Measurements from ENCODE around the gene NTHL1.
A peak's percentile ranks its signal among the peaks of the same experiment; 100 is the strongest.

NTHL1 gene

GRCh38 chr16:2008631-2009163 is 38.9 kb downstream of the NTHL1 start (continued):
- TF ChIP-seq GLIS2 (tag by site-specific recombination; IDR thresholded peaks at IDR 0.05) (peak; percentile 72), ZBTB26 (tag by site-specific recombination; optimal IDR thresholded peaks at IDR 0.05) (peak; percentile 22), ZNF626 (tag by site-specific recombination; IDR thresholded peaks at IDR 0.05) (no peak), KLF1 (tag by site-specific recombination; IDR thresholded peaks at IDR 0.05) (0 out of 2 replicates have a peak, but pooled peaks have one; percentile 10)

GRCh38 chr16:2008009-2008526 is 39.6 kb downstream of the NTHL1 start:
- no peaks in the 10 kb centered on the region for H3K9me3 ChIP-seq (ENCODE audit: control insufficient read depth, insufficient read depth, low read depth, low read length)
- H3K4me3 ChIP-seq (ENCODE audit: low read depth, low read length), result peak overlapping the region; percentile 75
- H3K36me3 ChIP-seq (ENCODE audit: control insufficient read depth in 2 of 2, insufficient read depth in 1 of 2, low read length in 2 of 2), result peaks cover 0 to 34% of the 10 kb centered on the region in 2 experiments; a peak in 1 of 3 replicates
- CTCF ChIA-PET, result interaction anchor here (0.6 to 1.8 kb wide), 7 partner anchors 14 to 583 kb away, joined by 3 to 7 read pairs (median 4); no protein-coding TSS in a partner anchor
- POLR2A ChIA-PET, result interaction anchor here (0.8 to 2.7 kb wide), 6 partner anchors 9 to 147 kb away, joined by 3 to 17 read pairs (median 3); partner anchors contain the start of genes RPS2, TBL3 and TRAF7
- H3K4me1 ChIP-seq (ENCODE audit: control insufficient read depth, insufficient read depth, low read length), result peaks cover 29% of the 10 kb centered on the region
- peak overlapping the region; percentile 97; the same call in 1 of the 2 replicates for H3K27ac ChIP-seq (ENCODE audit: extremely low read depth, low read depth, low read length)
- TF ChIP-seq PRDM1 (tag by site-specific recombination; IDR thresholded peaks at IDR 0.05), result no peak
- TF ChIP-seq ZNF626 (tag by site-specific recombination; IDR thresholded peaks at IDR 0.05), result no peak
- no peak for TF ChIP-seq ZNF48 (tag by site-specific recombination; IDR thresholded peaks at IDR 0.05)
- TF ChIP-seq ZSCAN16 (tag by site-specific recombination; IDR thresholded peaks at IDR 0.05), result no peak
- TF ChIP-seq ZNF707 (tag by site-specific recombination; IDR thresholded peaks at IDR 0.05), result no peak
- TF ChIP-seq HOXD13 (CRISPR knock-in tag; IDR thresholded peaks at IDR 0.05; ENCODE audit: borderline replicate concordance), result no peak
- TF ChIP-seq GLIS2 (tag by site-specific recombination; IDR thresholded peaks at IDR 0.05), result peak; percentile 18; the same call in 1 of the 2 replicates
- TF ChIP-seq ZNF585B (tag by site-specific recombination; IDR thresholded peaks at IDR 0.05), result no peak
- no peak for TF ChIP-seq FEZF1 (tag by site-specific recombination; IDR thresholded peaks at IDR 0.05)
- TF ChIP-seq ZNF37A (tag by site-specific recombination; IDR thresholded peaks at IDR 0.05), result no peak
- TF ChIP-seq ZNF416 (tag by site-specific recombination; IDR thresholded peaks at IDR 0.05), result no peak
- no peak for TF ChIP-seq ZNF433 (tag by site-specific recombination; IDR thresholded peaks at IDR 0.05; ENCODE audit: low read depth)
- TF ChIP-seq SALL2 (tag by site-specific recombination; IDR thresholded peaks at IDR 0.05; ENCODE audit: borderline replicate concordance), result no peak
- TF ChIP-seq ZNF692 (tag by site-specific recombination; IDR thresholded peaks at IDR 0.05), result peak; percentile 66
- peak; percentile 81 for TF ChIP-seq IKZF3 (tag by site-specific recombination; IDR thresholded peaks at IDR 0.05)
- TF ChIP-seq ZNF792 (tag by site-specific recombination; IDR thresholded peaks at IDR 0.05), result no peak
- peak; percentile 30; the same call in 1 of the 2 replicates for TF ChIP-seq SP7 (tag by site-specific recombination; IDR thresholded peaks at IDR 0.05)
- no peak for TF ChIP-seq PRDM6 (tag by site-specific recombination; IDR thresholded peaks at IDR 0.05)
- TF ChIP-seq ZNF394 (tag by site-specific recombination; IDR thresholded peaks at IDR 0.05; ENCODE audit: borderline replicate concordance), result no peak
- no peak for TF ChIP-seq ZFP41 (tag by site-specific recombination; IDR thresholded peaks at IDR 0.05; ENCODE audit: borderline replicate concordance)
- 0 out of 2 replicates have a peak, but pooled peaks have one; percentile 60 for TF ChIP-seq ZNF660 (tag by site-specific recombination; IDR thresholded peaks at IDR 0.05)
- no peak for TF ChIP-seq ZNF785 (tag by site-specific recombination; IDR thresholded peaks at IDR 0.05)
- TF ChIP-seq ZNF302 (tag by site-specific recombination; IDR thresholded peaks at IDR 0.05; ENCODE audit: low read depth), result no peak
- no peak for TF ChIP-seq AEBP2 (tag by site-specific recombination; IDR thresholded peaks at IDR 0.05; ENCODE audit: borderline replicate concordance)
- TF ChIP-seq PATZ1 (tag by site-specific recombination; IDR thresholded peaks at IDR 0.05), result peak; percentile 79
- TF ChIP-seq ZFP69B (tag by site-specific recombination; IDR thresholded peaks at IDR 0.05), result peak; percentile 38; the same call in 1 of the 2 replicates
